ENCODE measurements around the gene C8A.

C8A gene

GRCh38 chr1:56897150-56898004, 42.8 kb downstream of the C8A start:
- DNase-seq: no peak

GRCh38 chr1:56898005-56898373, 43.4 kb downstream of the C8A start:
- no peak for DNase-seq

GRCh38 chr1:56898879-56899278, 44.3 kb downstream of the C8A start:
- DNase-seq: no peak

- DNase-seq: no peak
Observed at GRCh38 chr1:56901716-56902115, 47.1 kb downstream of the C8A start.

GRCh38 chr1:56903778-56904177, 49.2 kb downstream of the C8A start:
- no peak for DNase-seq

- DNase-seq: no peak
Observed at GRCh38 chr1:56904663-56905397, 50.2 kb downstream of the C8A start.

- DNase-seq: no peak
Observed at GRCh38 chr1:56905667-56906066, 51.1 kb downstream of the C8A start.

GRCh38 chr1:56908619-56909221, 54.1 kb downstream of the C8A start:
- DNase-seq: no peak

GRCh38 chr1:56910441-56910985, 55.9 kb downstream of the C8A start:
- no peak for DNase-seq

GRCh38 chr1:56911098-56911938, 56.7 kb downstream of the C8A start:
- DNase-seq: no peak

- DNase-seq: no peak
Observed at GRCh38 chr1:56912325-56912724, 57.7 kb downstream of the C8A start.

- DNase-seq: no peak
Observed at GRCh38 chr1:56915960-56916359, 61.4 kb downstream of the C8A start.

GRCh38 chr1:56916630-56917029, 62.0 kb downstream of the C8A start:
- DNase-seq: no peak

- no peak for DNase-seq
Observed at GRCh38 chr1:56917356-56917755, 62.8 kb downstream of the C8A start.

GRCh38 chr1:56920591-56921001, 66.0 kb downstream of the C8A start:
- peak; percentile 5 to 33 for DNase-seq

- no peak for DNase-seq
Observed at GRCh38 chr1:56921479-56921878, 66.9 kb downstream of the C8A start.

GRCh38 chr1:56922070-56922469, 67.5 kb downstream of the C8A start:
- no peak for DNase-seq

GRCh38 chr1:56922507-56922906, 67.9 kb downstream of the C8A start:
- DNase-seq: no peak

- no peak for DNase-seq
Observed at GRCh38 chr1:56923201-56923600, 68.6 kb downstream of the C8A start.

- DNase-seq: no peak
Observed at GRCh38 chr1:56924116-56924515, 69.5 kb downstream of the C8A start.

GRCh38 chr1:56925193-56925592, 70.6 kb downstream of the C8A start:
- DNase-seq: no peak

GRCh38 chr1:56927171-56927570, 72.6 kb downstream of the C8A start:
- no peak for DNase-seq

GRCh38 chr1:56927986-56928385, 73.4 kb downstream of the C8A start:
- no peak for DNase-seq

Measured in NCI-H446 (cell line).